HG02943 (cell line): ENCODE results near the gene TSKU.
"Not testable (repeated sequence)": the region's sequence is repeated elsewhere in the genome, so short reads cannot be mapped to it uniquely, and the experiment has no call there.

ENCODE experiments used
- ATAC-seq: cut with Tn5 transposase; IDR thresholded peaks from one replicate; pipeline ENCODE4 v1.9.1; 2021; ENCODE audit warnings: mild to moderate bottlenecking, low read depth, moderate library complexity; ENCODE audit not compliant: unreplicated experiment

Gene TSKU, protein sequence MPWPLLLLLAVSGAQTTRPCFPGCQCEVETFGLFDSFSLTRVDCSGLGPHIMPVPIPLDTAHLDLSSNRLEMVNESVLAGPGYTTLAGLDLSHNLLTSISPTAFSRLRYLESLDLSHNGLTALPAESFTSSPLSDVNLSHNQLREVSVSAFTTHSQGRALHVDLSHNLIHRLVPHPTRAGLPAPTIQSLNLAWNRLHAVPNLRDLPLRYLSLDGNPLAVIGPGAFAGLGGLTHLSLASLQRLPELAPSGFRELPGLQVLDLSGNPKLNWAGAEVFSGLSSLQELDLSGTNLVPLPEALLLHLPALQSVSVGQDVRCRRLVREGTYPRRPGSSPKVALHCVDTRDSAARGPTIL

DNA sequence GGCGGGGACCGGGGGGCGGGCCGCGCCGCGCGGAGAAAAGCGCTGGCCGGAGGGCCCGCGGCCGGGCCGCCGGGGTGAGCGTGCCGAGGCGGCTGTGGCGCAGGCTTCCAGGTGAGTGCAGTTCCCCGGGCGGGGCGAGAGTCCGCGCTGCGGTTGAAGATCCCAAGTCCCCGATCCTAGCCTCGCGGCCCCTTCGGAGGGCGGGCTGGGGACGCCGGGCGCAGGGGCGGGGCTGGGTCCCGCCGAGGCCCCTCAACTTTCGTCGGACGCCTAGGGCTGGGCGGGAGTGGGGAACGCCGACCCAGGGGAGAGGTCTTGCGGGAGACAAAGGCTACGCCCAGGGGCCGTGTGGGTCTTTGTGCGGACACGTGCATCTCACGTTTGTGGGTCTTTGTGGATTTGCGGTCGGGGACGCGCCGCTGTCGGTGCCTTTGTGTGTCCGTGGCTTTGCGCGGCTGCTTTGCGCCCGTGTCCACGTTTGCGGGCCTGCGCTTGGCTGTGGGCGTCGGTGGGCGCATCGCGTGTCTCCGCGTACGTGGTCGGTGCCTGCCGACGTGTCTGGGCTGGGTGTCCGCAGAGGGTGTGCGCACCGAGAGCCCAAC is at the start of gene TSKU:
Gene TSKU (plus strand): TSS at position 63 of the 602 bp plus-strand sequence. CDS start 12,261 bp downstream, outside the sequence.
- no peak for ATAC-seq

DNA sequence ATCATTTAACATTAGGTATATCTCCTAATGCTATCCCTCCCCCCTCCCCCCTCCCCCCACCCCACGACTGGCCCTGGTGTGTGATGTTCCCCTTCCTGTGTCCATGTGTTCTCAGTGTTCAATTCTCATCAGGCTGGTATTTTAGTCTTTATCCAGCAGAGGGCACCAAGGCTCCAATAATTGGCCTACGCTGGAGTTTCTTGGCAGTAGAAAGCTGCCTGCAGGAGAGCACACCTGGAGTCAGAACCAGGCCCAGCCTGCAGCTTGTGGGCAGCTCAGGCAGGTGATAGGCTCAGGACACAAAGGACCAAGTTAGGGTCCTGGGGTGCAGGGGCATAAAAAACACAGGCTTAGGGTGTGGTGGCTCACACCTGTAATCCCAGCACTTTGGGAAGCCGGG is 49.2 kb upstream of the TSKU start:
- ATAC-seq: not testable (repeated sequence)

DNA sequence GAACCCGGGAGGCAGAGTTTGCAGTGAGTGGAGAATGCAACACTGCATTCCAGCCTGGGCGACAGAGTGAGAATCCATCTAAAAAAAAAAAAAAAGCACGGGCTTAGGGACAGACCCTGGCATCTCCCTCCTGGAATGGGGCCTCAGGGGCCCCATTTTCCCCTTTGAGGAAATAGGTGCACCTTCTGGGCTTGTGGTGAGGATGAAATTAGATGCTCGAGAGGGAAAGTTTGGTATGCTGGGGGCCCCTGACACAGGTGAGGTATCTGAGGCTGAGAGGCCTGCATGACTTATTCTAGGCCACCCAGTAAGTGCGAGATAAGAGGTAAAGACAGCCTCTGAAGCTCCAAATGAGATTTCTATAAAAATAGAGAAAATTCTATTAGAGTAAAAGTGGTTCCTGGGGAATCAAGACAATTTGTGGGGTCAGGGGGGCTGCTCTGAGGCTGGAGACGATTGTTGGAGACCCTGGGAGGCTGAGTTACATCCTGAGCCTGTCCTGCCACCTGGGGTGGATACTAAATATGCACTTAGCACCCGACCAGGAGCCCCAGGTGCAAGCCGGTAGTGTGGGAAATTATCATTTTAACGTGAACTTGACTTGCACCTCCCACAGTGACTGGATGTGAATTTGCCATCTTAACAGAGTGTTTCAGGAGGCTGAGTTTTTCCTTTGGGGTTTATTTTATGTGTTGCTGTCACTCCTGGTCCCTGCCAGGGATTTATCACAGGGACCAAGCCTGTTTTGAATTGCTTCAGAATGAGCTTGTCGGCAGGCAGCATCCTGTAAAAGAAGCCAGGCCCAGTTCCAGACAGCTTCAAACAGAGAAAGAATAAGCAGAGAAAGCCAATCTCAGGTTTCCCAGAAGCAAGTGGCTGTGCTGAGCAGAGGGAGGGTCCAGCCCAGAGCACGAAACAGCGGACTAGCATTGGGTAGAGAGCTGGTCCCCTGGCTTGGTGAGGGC is 48.4 kb upstream of the TSKU start:
- ATAC-seq: no peak

DNA sequence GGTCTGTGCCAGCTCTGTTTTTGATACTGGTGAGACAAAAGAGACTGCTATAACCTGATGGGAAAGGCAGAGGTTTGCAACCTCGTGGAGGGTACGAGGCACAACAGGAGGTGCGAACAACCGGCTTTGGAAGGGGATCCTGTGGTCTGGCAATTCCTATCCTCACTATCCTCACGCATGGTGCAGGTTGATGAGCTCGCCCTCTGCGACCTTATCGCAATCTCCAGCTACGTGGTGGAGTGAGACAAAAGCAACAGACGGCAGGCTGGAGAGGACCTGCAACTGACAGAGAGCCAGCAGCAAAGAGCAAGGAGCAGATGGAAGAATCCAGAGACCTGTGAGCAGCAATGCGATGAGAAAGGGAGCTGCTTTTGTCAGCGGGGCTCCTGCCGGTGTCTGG is 47.3 kb upstream of the TSKU start:
- no peak for ATAC-seq

DNA sequence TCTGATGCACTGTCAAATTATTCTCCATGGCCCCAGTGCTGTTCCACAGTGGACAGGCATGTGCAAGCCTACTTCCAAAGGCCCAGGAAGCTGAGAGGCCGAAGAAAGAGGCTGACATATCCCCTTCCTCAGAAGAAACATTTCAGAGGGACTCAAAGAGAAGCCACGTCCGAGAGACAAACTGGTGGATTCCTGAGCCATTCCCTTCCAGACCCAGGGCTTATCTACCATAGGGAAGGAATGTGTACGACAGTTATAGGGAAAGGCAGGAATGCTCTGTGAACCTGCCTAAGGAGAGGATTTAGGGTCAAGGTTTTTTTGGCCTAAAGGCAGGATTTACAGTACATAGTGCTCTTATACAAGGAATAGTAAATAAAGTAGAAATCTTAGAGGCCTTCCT is 46.9 kb upstream of the TSKU start:
- ATAC-seq: no peak

DNA sequence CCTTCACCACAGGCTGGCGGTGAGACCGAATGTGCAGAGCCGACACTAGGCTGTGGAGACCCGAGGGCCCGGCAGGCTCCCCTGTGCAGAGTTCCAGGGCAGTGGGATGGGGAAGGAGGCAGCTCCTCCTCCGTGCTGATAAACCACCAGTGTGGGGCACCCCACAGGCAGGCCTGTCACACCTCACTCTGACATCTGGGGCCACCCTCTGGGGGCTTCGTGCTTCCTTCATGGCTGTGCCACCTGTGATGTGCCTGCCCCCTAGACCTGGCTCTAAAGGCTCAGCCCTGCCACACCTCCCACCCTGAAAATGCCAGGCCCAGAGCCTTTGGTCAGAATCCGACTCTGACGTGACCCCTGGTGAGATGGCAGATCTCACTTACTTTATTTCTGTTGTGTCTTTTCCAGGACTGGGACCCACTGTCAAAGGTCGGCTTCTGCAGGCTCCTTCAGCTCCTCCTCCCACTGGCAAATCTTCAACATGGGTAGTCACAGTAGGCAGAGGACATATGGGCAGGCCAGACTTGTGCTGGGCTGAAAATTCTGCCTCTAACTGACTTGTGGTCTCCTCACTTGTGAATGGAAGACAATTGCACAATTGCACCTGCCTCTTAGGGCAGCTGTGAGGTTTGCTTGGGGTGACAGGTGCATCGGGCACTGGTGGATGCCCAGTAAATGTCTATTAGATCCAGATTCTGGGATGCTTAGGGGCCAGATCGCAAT is 46.2 kb upstream of the TSKU start:
- no peak for ATAC-seq

DNA sequence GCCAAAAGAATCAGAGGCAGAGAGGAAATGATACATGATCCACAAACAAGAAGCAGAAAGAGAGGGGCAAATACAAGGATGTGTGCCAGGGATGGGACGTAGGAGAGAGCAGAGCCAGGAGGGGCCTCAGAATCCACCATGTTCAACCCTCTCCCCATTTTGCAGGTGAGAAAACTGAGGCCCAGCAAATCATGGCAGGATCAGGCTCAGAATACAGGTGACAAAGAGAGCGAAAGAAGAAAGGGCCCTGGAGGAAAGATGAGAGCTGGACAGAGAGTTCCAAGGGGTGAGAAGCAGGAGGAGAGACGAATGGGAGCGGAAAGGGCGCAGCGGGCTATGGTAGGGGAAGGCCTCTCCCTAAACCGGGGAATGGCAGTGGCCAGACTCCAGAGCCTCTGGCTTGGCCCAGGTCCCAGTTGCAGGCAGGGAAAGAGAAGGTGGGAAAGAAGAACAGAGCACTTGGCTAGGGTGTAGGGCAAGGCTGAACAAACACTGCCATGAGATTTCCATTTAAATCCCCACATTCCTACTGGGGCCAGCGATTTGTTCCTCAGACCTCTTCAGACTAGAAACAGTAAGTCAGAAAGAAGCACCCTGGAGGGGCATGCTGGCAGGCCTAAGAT is 44.4 kb upstream of the TSKU start:
- ATAC-seq: no peak

DNA sequence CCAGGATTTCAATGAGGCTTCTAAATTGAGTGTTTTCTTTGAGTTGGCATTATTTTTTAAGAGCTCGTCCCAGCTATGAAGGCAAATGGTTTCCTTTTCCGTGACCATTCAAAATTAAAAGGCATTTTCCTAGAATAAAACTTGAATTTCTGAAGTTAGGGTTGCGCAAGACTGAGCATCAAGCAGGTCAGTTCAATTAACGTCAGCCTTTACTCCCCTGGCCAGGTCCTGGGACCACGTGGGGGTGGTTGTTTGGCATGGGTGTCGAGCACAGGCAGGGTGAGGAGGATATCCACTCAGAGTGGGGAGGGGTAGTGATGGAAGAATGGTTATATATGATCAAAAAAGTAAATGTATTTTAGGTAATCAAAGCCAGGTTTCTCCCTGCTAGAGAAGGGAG is 43.4 kb upstream of the TSKU start:
- no peak for ATAC-seq

DNA sequence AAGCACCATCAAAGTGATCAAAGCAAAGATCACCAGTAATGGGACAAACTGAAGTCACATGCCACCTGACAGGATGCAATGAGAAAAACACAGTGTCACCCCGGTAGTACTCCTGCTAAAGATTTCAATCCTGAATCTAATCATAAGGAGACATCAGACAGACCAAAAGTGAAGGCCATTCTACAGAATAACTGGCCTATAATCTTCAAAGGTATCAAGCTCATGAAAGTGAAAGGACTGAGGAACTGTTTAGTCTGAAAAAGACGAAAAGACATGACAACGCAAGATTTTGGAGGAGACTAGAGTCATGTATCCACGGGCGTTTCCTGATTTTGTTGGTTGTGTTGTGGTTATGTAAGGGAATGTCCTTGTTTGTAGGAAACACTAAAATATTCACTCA is 42.4 kb upstream of the TSKU start:
- ATAC-seq: no peak

DNA sequence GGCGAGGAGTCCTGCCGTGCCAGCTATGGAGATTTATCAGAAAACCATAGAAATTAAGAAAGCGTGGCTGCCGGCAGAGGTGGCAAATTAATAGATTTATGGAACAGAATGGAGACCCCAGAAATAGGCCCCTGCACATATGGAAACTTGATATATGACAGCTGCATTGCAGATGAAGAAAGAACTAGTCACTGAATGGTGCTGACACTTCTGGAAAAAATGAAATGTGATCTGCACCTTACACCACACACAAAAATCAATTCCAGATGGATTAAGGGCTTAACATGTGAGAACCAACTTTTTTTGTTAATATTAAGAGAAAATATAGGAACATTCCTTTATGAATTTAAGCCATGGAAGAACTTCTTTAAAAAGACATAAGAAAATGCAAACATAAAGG is 40.3 kb upstream of the TSKU start:
- no peak for ATAC-seq

DNA sequence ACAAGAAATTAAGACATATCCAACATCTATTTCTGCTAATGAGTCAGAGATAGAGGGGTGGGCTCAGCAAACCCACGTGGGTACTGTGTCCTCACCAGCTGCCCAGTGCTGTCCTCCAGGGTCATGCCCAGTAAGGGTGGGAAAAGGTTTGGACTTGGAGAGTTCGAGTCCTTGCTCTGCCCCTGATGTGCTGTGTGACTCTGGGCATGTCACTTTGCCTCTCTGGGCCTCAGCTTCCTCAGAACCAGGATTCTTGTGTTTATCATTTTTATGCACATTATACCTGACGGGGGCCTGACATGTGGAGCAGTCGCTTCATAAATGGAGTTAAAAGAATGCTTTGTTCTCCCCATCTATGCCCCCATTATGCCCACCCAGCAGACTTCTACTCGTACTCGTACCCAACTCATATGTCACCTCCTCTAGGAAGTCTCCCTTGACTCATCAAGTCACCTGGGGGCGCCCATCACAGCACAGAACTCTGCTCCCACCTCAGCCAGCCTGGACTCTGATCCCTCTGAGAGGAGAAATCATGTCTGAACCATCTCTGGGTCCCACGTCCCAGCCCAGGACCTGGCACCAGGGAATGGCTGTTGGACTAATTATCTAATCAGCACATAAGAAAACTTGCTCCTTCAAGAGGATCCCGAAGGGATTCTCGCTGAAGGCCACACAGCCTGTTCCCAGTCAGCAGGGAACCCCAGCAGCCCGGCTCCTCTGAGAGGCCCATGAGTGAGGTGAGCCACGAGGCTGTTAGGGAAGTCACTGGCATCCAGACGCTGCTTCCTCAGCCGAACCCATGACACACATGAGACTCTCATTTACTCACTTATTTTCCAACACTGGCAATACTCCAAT is 38.7 kb upstream of the TSKU start:
- ATAC-seq: no peak

DNA sequence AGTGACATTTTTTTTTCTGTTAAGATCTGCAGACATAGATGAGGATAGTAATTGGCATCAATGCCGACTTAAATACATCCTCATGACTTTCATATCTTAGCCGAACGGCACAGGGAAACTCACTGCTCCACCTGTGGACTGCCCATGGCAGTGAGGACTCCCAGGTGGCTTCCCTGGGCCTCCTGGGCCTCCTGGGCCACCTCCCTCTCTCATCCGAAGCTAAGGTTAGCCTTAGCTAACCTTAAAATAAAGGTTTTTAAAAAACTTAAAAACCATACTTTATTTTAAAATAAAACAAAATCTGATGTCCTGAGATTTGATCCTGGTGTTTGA is 38.1 kb upstream of the TSKU start:
- no peak for ATAC-seq

DNA sequence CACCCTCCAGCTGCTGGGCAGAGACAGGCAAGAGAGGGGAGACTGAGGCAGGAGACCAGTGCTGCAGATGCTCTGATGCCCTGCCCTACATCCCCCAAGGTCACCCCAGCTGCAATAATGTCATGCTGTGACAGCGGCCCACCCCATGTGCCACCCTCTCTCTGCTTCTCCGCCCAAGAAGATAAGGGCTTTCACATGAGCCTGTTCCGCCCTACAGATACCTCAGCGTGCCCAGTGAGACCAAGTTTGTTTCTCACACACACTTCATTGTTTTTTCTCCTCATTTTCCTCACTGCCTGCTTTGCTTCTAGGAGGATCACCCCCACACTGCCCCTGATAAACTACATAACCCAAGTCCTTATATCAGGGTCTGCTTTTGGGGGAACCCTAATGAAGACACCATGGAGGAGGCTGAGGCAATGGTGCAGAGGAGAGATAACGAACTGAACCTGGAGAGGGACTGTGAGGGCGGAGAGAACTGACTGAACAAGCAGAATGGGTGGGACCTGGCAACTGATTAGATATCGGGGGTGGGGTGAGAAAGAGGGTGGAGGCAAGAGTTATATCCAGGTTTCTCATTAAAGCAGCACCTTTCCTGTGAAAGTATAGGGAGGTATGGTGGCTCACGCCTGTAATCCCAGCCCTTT is 37.5 kb upstream of the TSKU start:
- ATAC-seq: no peak

DNA sequence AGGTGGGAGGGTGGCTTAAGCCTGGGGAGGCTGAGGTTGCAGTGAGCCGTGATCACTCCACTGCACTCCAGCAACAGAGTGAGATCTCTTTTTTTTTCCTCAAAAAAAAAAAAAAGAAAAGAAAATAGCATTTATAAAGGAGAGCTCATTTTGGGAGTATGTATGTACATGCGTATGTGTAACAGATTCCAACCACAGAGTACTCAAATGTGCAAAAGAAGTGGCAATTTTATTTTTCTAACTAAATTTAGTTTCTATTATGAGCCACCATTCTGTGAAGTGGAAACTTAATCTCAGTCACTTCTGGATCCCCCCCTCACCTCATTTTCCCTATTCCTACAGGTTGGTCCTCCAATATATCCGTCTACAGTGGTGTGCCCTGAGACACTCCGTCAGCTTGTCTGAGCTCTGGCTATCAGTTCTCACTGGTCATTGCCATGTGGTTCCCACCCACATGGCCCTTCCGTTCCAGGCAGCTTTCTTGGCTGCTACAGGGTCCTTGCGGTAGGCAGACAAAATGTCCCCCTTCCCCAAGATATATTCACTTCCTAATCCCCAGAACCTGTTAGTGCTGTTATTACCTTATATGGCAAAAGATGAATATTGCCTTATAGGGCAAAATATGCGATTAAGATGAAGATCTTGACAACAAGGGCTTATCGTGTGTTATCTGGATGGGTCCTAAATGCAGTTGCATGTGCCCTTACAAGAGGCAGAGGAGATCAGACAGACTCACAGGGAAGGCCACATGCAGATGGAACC is 35.8 kb upstream of the TSKU start:
- no peak for ATAC-seq

DNA sequence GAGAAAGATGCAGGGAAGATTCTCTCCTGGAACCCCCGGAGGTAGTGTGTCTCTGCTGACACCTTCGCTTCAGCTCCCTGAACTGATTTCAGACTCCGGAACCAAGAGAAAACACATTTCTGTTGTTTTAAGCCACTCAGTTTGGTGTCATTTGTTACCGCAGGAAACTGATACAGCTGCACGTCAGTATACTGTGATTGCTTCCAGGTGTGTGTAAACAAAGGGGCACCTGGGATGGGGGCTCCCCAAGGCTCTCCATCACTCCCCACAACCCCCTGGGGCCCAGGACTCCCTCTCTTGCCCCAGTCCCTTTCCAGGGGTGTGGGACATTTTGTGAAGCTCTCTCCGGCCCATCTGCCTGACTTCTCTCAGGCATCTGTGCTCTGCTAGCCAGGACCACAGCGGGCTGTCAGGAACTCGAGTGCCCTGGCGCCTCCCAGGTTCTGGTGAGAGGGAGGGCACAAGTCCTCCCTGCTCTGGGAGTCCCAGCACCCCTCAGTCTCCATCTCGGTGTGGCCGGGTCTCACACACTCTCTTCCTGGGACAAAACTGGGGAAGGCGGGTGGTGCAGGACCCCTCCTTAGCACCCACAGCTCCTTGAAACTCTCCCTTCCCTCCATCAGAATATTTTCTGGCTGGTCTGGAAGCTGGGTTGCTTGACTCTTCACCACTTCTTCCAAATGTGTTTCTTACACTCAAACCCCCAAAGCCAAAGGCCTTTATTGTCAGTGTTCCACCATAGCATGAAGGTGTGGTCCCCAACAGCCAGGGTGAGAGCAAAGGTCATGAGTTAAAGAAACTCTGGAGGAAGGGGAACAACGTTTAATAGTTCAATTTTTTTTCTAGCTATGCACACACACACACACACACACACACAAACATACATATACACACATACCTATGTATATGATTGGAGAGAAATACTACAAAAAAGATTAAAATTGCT is 35.0 kb upstream of the TSKU start:
- no peak for ATAC-seq

DNA sequence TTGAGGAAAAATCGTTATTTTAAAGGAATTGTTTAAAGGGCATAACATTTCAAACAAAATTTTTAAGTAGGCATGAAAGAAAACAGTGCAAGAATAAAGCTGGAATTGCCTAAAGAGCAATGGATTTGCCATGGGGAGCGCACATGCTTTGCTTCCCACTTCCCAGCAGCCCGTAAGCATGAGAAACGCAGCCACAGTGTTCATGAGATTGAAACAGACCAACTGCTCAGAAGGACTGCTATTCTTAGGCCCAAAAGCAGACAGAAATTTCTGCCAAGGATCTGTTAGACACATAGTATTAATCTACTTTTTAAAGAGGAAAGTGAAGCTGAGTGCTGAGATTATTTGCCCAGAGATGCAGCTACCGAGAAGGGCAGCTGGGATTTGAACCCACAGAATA is 34.2 kb upstream of the TSKU start:
- no peak for ATAC-seq

DNA sequence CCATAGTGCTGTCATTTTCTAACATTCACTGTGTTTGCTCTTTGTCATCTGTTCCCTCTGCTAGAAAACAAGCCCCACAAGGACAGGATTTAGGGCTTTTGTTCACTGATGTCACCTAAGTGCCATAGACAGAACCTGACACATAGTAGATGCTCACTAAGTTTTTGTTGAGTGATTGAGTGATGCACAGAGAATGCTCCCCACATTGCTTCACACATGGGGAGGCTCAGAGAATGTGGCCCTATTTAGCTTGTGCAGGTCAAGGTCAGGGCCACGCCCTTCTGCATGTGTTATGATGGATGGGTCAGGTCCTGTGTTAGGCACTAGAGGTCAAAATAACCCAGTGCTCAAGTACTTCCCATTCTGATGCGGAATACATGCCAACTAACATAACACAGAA is 33.1 kb upstream of the TSKU start:
- ATAC-seq: no peak
